Omental fat pad (tissue), 4 donors: Measurements from ENCODE around the gene UBD. TPM values are rescaled to one million over a fixed set of nuclear protein-coding genes. Genes with fewer than 3 reads are reported as not detected.

Experiments
- ATAC-seq: fragments of 150-250 bp; one replicate; pipeline ENCODE4 v1.9.1; 2016; ENCODE audit warnings: mild to moderate bottlenecking, moderate library complexity; ENCODE audit not compliant: low FRiP score
- DNase-seq: peaks from one replicate; pipeline ENCODE4 v3.0.0-alpha.2; 2019; ENCODE audit warnings: low spot score
- CTCF ChIP-seq, 3 donors: fragments of 450-650 bp; IDR thresholded peaks; one replicate each; pipeline ENCODE4 v1.5.1; 2016 to 2017; ENCODE audit warnings: antibody characterized with exemption in 3 of 3, mild to moderate bottlenecking in 3 of 3, moderate library complexity in 2 of 3
- total RNA-seq, 4 donors: library from RNA; depleted of rRNA; stranded (reverse); fragments of >200 nt; gene quantifications; one replicate each; pipeline ENCODE4 v1.1.0, GENCODE V29; 2016

Gene UBD
- total RNA-seq, 4 donors from 2014 or later: 1.1 to 4.9 TPM; not detected in 2

GRCh38 chr6:29584821-29585220 is 25.3 kb upstream of the UBD start, which contains the start of gene OR2H2:
OR2H2 (plus strand) TSS chr6:29585121; CDS start chr6:29587945, 2,824 bp downstream.
- TF ChIP-seq CTCF (IDR thresholded peaks at IDR 0.05): no peak
- DNase-seq (no peak), ATAC-seq (no peak)

- DNase-seq: no peak
- TF ChIP-seq CTCF (IDR thresholded peaks at IDR 0.05): no peak
- no peak for ATAC-seq
Measured at GRCh38 chr6:29577544-29577943, 18.0 kb upstream of the UBD start.

GRCh38 chr6:29576056-29576455 is 16.5 kb upstream of the UBD start:
- no peak for DNase-seq
- ATAC-seq: no peak
- TF ChIP-seq CTCF (IDR thresholded peaks at IDR 0.05): no peak

- DNase-seq: no peak
Measured at GRCh38 chr6:29567991-29568390, 8.5 kb upstream of the UBD start.

GRCh38 chr6:29567541-29567940 is 8.0 kb upstream of the UBD start:
- no peak for ATAC-seq
- no peak for DNase-seq
- TF ChIP-seq CTCF (IDR thresholded peaks at IDR 0.05): no peak

More at GRCh38 chr6:29567991-29568390, 8.5 kb upstream of the UBD start:
- no peak for ATAC-seq
- TF ChIP-seq CTCF (IDR thresholded peaks at IDR 0.05): no peak

- DNase-seq: no peak
- no peak for TF ChIP-seq CTCF (IDR thresholded peaks at IDR 0.05)
- no peak for ATAC-seq
Measured at GRCh38 chr6:29566856-29567255, 7.3 kb upstream of the UBD start.

- no peak for TF ChIP-seq CTCF (IDR thresholded peaks at IDR 0.05)
- no peak for DNase-seq
- ATAC-seq: no peak
Measured at GRCh38 chr6:29564875-29565274, 5.3 kb upstream of the UBD start.
